ENCODE data around the gene UGT1A3. TPM values are rescaled to one million over a fixed set of nuclear protein-coding genes. Genes with fewer than 3 reads are reported as not detected.

The UGT1A3 gene
- total RNA-seq, 1 experiment from 2014 or later, result not detected

DNA sequence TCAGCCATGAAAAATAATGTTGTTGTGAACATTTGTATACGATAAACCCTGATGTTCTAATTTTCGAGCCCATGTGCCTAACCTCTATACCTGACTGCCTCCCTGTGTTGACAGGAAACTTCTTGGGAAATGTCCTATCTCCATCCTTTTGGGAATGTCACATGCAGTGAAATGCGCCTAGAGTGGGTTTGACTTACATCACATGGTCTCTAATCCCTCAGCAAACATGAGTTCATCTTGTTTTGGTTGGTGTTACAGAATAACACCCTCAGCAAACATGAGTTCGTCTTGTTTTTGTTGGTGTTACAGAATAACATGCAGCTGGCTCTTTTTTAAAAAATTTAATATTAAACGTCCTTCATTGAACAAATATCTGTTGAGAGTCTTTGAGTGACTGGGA is 40.5 kb upstream of the UGT1A3 start:
- Histone ChIP-seq H3K9me3 (ENCODE audit: low read depth, low read length, poor library complexity, severe bottlenecking) (no peaks in the 10 kb centered on the region), H3K27me3 (replicated peaks; ENCODE audit: insufficient read depth, low read depth, low read length, poor library complexity) (no peaks in the 10 kb centered on the region), H3K36me3 (ENCODE audit: insufficient read depth, low read length, poor library complexity, severe bottlenecking) (no peaks in the 10 kb centered on the region), H3K4me1 (ENCODE audit: insufficient read depth, low read length, poor library complexity, severe bottlenecking) (no peaks in the 10 kb centered on the region), H3K27ac (ENCODE audit: low read depth, low read length, poor library complexity, severe bottlenecking) (no peak overlapping the region), H3K4me3 (ENCODE audit: low read depth, low read length, poor library complexity, severe bottlenecking) (no peak overlapping the region)
- CTCF ChIA-PET, result interaction anchor here (0.6 kb wide), 1 partner anchor 486 kb away, joined by 3 read pairs; no protein-coding TSS in a partner anchor
- POLR2A ChIA-PET (ENCODE audit: low non-redundant PET), result no interaction called here
- intact Hi-C loops (cut with micrococcal nuclease; ENCODE audit: unreplicated experiment), result no loop called here
- DNase-seq (ENCODE audit: low spot score), result no peak
- no TSS peak for BruUV-seq (replicated peaks)
- TF ChIP-seq, protein P1, sequence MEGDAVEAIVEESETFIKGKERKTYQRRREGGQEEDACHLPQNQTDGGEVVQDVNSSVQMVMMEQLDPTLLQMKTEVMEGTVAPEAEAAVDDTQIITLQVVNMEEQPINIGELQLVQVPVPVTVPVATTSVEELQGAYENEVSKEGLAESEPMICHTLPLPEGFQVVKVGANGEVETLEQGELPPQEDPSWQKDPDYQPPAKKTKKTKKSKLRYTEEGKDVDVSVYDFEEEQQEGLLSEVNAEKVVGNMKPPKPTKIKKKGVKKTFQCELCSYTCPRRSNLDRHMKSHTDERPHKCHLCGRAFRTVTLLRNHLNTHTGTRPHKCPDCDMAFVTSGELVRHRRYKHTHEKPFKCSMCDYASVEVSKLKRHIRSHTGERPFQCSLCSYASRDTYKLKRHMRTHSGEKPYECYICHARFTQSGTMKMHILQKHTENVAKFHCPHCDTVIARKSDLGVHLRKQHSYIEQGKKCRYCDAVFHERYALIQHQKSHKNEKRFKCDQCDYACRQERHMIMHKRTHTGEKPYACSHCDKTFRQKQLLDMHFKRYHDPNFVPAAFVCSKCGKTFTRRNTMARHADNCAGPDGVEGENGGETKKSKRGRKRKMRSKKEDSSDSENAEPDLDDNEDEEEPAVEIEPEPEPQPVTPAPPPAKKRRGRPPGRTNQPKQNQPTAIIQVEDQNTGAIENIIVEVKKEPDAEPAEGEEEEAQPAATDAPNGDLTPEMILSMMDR (conservative IDR thresholded peaks at IDR 0.05; ENCODE audit: low read depth, low read length), result no peak
- no peak for TF ChIP-seq EZH2 (IDR thresholded peaks at IDR 0.05; ENCODE audit: borderline replicate concordance, low read depth, low read length, poor library complexity, severe bottlenecking)

DNA sequence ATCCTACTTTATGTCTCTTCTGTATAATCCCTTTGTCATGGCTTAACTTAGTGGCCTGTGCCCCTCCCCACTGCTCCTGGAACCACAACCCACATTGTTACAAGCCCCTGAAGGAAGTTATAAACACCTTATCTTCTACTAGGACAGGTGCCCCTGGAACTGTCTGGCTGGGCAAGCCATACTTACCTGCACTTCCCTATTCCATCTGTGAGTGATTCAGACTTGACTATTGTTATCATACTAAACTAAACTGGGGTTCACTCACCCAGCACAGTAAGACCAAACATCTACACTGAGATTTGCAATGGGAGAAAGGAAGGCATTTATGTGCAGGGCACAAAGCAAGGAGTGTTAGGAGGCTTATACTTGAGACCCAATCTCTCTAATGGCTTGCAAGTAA is 39.8 kb upstream of the UGT1A3 start:
- Histone ChIP-seq H3K4me1 (ENCODE audit: insufficient read depth, low read length, poor library complexity, severe bottlenecking) (no peaks in the 10 kb centered on the region), H3K27me3 (replicated peaks; ENCODE audit: insufficient read depth, low read depth, low read length, poor library complexity) (no peaks in the 10 kb centered on the region), H3K9me3 (ENCODE audit: low read depth, low read length, poor library complexity, severe bottlenecking) (no peaks in the 10 kb centered on the region), H3K4me3 (ENCODE audit: low read depth, low read length, poor library complexity, severe bottlenecking) (no peak overlapping the region), H3K36me3 (ENCODE audit: insufficient read depth, low read length, poor library complexity, severe bottlenecking) (no peaks in the 10 kb centered on the region), H3K27ac (ENCODE audit: low read depth, low read length, poor library complexity, severe bottlenecking) (no peak overlapping the region)
- ChIA-PET POLR2A (ENCODE audit: low non-redundant PET) (no interaction called here), CTCF (no interaction called here)
- intact Hi-C loops (cut with micrococcal nuclease; ENCODE audit: unreplicated experiment), result no loop called here
- no TSS peak for BruUV-seq (replicated peaks)
- TF ChIP-seq EZH2 (IDR thresholded peaks at IDR 0.05; ENCODE audit: borderline replicate concordance, low read depth, low read length, poor library complexity, severe bottlenecking), result no peak
- TF ChIP-seq, protein P1 (conservative IDR thresholded peaks at IDR 0.05; ENCODE audit: low read depth, low read length), result no peak
- DNase-seq (ENCODE audit: low spot score), result no peak

DNA sequence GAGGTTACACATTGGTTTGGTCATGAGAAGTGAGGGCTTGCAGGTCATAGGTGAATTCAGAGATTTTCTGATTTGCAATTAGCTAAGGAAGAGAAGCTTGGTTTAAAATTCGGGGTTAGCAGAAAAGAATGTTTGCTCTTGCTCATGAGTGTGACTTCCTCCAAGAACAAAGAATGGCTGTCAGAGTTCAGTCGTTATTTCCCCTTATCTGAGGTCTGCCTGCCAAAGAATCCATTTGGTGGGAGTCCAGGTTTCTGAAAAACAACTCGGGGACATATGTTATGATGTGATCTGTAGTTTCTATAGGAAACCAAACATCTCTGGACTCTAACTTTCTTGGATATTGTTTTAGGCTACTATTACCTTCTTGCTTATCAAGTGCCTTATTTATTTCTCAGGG is 39.3 kb upstream of the UGT1A3 start:
- H3K9me3 ChIP-seq (ENCODE audit: low read depth, low read length, poor library complexity, severe bottlenecking), result no peaks in the 10 kb centered on the region
- no peak for DNase-seq (ENCODE audit: low spot score)
- TF ChIP-seq, protein P1 (conservative IDR thresholded peaks at IDR 0.05; ENCODE audit: low read depth, low read length), result no peak
- TF ChIP-seq EZH2 (IDR thresholded peaks at IDR 0.05; ENCODE audit: borderline replicate concordance, low read depth, low read length, poor library complexity, severe bottlenecking), result no peak
- no peaks in the 10 kb centered on the region for H3K27me3 ChIP-seq (replicated peaks; ENCODE audit: insufficient read depth, low read depth, low read length, poor library complexity)
- no peaks in the 10 kb centered on the region for H3K36me3 ChIP-seq (ENCODE audit: insufficient read depth, low read length, poor library complexity, severe bottlenecking)
- no peak overlapping the region for H3K27ac ChIP-seq (ENCODE audit: low read depth, low read length, poor library complexity, severe bottlenecking)
- no peak overlapping the region for H3K4me3 ChIP-seq (ENCODE audit: low read depth, low read length, poor library complexity, severe bottlenecking)
- ChIA-PET POLR2A (ENCODE audit: low non-redundant PET) (no interaction called here), CTCF (no interaction called here)
- no TSS peak for BruUV-seq (replicated peaks)
- intact Hi-C loops (cut with micrococcal nuclease; ENCODE audit: unreplicated experiment), result no loop called here
- H3K4me1 ChIP-seq (ENCODE audit: insufficient read depth, low read length, poor library complexity, severe bottlenecking), result no peaks in the 10 kb centered on the region

All from A673 (cell line).